Measurements from ENCODE around the gene LPP. TPM values are rescaled to one million over a fixed set of nuclear protein-coding genes. Genes with fewer than 3 reads are reported as not detected.

Gene LPP
- total and polyA plus RNA-seq, 8 donors = 8.0 to 885 (median 305) TPM

- Histone ChIP-seq H3K36me3 (peaks cover 0 to 8% (median 5%) of the 10 kb centered on the region in 4 donors), H3K4me1 (peaks cover 44 to 97% (median 67%) of the 10 kb centered on the region in 4 donors), H3K27me3 (no peaks in the 10 kb centered on the region), H3K4me3 (no peak overlapping the region), H3K27ac (peak overlapping the region; percentile 59 to 85 (median 62)), H3K9me3 (no peaks in the 10 kb centered on the region)
- TF ChIP-seq POLR2AphosphoS5 (IDR thresholded peaks at IDR 0.05) (no peak), EP300 (IDR thresholded peaks at IDR 0.05) (no peak), POLR2A (IDR thresholded peaks at IDR 0.05) (no peak)
- TF ChIP-seq, protein P1, sequence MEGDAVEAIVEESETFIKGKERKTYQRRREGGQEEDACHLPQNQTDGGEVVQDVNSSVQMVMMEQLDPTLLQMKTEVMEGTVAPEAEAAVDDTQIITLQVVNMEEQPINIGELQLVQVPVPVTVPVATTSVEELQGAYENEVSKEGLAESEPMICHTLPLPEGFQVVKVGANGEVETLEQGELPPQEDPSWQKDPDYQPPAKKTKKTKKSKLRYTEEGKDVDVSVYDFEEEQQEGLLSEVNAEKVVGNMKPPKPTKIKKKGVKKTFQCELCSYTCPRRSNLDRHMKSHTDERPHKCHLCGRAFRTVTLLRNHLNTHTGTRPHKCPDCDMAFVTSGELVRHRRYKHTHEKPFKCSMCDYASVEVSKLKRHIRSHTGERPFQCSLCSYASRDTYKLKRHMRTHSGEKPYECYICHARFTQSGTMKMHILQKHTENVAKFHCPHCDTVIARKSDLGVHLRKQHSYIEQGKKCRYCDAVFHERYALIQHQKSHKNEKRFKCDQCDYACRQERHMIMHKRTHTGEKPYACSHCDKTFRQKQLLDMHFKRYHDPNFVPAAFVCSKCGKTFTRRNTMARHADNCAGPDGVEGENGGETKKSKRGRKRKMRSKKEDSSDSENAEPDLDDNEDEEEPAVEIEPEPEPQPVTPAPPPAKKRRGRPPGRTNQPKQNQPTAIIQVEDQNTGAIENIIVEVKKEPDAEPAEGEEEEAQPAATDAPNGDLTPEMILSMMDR (IDR thresholded peaks at IDR 0.05) = no peak
- WGBS, 5 donors = 53 to 65% (median 64%) methylated on average over 8 of the region's 8 CpGs
- DNase-seq = peak in 1 of 2 donors; percentile 51
- intact Hi-C loops (cut with DNase I; ENCODE audit: low total_unique reads) = no loop called here
Measured at GRCh38 chr3:188170461-188171459, 16.8 kb downstream of the LPP start.

DNA sequence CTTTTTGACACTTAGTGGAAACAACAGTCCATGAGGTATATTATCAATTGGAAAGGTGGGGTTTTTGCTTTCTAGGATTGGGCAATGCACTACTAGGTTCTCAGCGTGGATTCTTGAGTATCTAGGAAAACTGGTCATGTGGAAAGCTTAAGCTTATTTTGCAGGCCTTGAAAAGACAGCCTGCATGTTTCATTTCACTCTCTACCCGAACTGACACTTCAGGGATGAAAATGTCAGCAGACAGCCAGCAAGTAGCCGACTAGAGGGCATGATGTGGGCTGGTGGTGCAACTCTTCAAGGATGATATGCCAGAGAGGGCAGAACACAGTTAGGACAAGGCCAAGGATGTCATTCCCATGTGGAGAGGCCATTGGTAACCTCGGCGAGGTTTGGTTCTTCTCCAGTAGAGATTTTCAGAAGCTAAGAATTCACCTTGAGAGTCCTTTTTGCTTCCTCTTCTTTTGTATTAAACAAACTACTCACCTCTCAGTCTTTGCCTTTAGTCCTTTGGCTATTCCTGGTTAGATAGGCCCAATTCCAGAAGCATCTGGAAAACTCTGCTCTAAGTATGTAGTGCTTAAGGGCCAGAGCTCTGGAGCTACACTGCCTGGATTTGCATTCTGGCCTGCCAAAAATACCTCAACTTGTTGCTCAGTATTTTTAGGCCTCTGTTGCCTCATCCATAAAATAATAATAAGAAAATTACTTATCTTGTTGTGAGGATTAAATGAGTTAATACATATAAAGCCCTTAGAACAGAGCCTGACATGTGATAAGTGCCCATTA, 17.9 kb downstream of the LPP start:
- Histone ChIP-seq H3K9me3 (no peaks in the 10 kb centered on the region), H3K27me3 (no peaks in the 10 kb centered on the region), H3K4me1 (peaks cover 44 to 97% (median 70%) of the 10 kb centered on the region in 4 donors), H3K36me3 (peaks cover 0 to 8% (median 5%) of the 10 kb centered on the region in 4 donors), H3K27ac (peak overlapping the region; percentile 59 to 85 (median 75)), H3K4me3 (no peak overlapping the region)
- TF ChIP-seq POLR2A (IDR thresholded peaks at IDR 0.05) = no peak
- peak in 1 of 3 donors; percentile 21 for TF ChIP-seq POLR2AphosphoS5 (IDR thresholded peaks at IDR 0.05)
- no peak for TF ChIP-seq EP300 (IDR thresholded peaks at IDR 0.05)
- TF ChIP-seq, protein P1 (IDR thresholded peaks at IDR 0.05) = no peak
- intact Hi-C loops (cut with DNase I; ENCODE audit: low total_unique reads) = no loop called here
- 65 to 79% (median 69%) methylated on average over 5 of the region's 5 CpGs for WGBS, 5 donors
- no peak for DNase-seq

- H3K4me1 ChIP-seq = peaks cover 47 to 100% (median 71%) of the 10 kb centered on the region in 4 donors
- whole genome bisulfite sequencing, 5 donors = 79 to 92% (median 86%) methylated on average over 9 of the region's 9 CpGs
- TF ChIP-seq EP300 (IDR thresholded peaks at IDR 0.05) (no peak), POLR2AphosphoS5 (IDR thresholded peaks at IDR 0.05) (no peak), POLR2A (IDR thresholded peaks at IDR 0.05) (no peak)
- TF ChIP-seq, protein P1 (IDR thresholded peaks at IDR 0.05) = no peak
- H3K27me3 ChIP-seq = no peaks in the 10 kb centered on the region
- intact Hi-C loops (cut with DNase I; ENCODE audit: low total_unique reads) = no loop called here
- DNase-seq = no peak
- peak overlapping the region in 3 of 5 donors; percentile 27 to 85 (median 48) for H3K27ac ChIP-seq
- no peaks in the 10 kb centered on the region for H3K9me3 ChIP-seq
- H3K4me3 ChIP-seq = no peak overlapping the region
- peaks cover 0 to 25% (median 10%) of the 10 kb centered on the region in 4 donors for H3K36me3 ChIP-seq
Measured at GRCh38 chr3:188174317-188175044, 20.5 kb downstream of the LPP start.

Measured in stomach (tissue), 9 donors.